Liver (tissue), 9 donors: ENCODE results near the gene RAB11FIP3. TPM values are rescaled to one million over a fixed set of nuclear protein-coding genes. Genes with fewer than 3 reads are reported as not detected.

Source experiments
- DNase-seq: peaks from one replicate; pipeline ENCODE4 v3.0.0-alpha.2; 2017; ENCODE audit warnings: low spot score
- H3K27ac ChIP-seq, 2 donors: one replicate each; pipeline ENCODE4 v1.7.0; 2013; ENCODE audit warnings: inconsistent platforms in 2 of 2, low read length in 2 of 2, control low read depth in 1 of 2, low read depth in 1 of 2, mild to moderate bottlenecking in 1 of 2
- H3K27me3 ChIP-seq, 4 donors: one replicate each; pipeline versions ENCODE4 v1.6.1 to v1.7.0; 2013; ENCODE audit warnings: low read length in 3 of 4, inconsistent platforms in 1 of 4, mild to moderate bottlenecking in 1 of 4, moderate library complexity in 1 of 4; ENCODE audit not compliant: control insufficient read depth in 4 of 4, insufficient read depth in 4 of 4
- H3K36me3 ChIP-seq, 4 donors: one replicate each; pipeline versions ENCODE4 v1.6.1 to v1.7.0; 2013; ENCODE audit warnings: low read length in 3 of 4, mild to moderate bottlenecking in 3 of 4, low read depth in 1 of 4, moderate library complexity in 1 of 4; ENCODE audit not compliant: control insufficient read depth in 4 of 4, insufficient read depth in 3 of 4
- H3K4me1 ChIP-seq, 4 donors: one replicate each; pipeline versions ENCODE4 v1.6.1 to v1.7.0; 2013; ENCODE audit warnings: low read length in 3 of 4, mild to moderate bottlenecking in 3 of 4, moderate library complexity in 1 of 4; ENCODE audit not compliant: control insufficient read depth in 4 of 4, insufficient read depth in 4 of 4
- H3K4me3 ChIP-seq, 3 donors: one replicate each; pipeline versions ENCODE4 v1.6.1 to v1.7.0; 2013; ENCODE audit warnings: low read length in 3 of 3, control low read depth in 1 of 3, low read depth in 1 of 3, mild to moderate bottlenecking in 1 of 3
- H3K9ac ChIP-seq, 2 donors: one replicate each; pipeline ENCODE4 v1.7.0; 2013; ENCODE audit warnings: low read length in 2 of 2, mild to moderate bottlenecking in 2 of 2, moderate library complexity in 2 of 2, control low read depth in 1 of 2, low read depth in 1 of 2
- H3K9me3 ChIP-seq, 4 donors: one replicate each; pipeline versions ENCODE4 v1.6.1 to v1.7.0; 2013; ENCODE audit warnings: low read length in 3 of 4; ENCODE audit not compliant: control insufficient read depth in 4 of 4
- EGR1 ChIP-seq, 2 donors: IDR thresholded peaks; 2 replicates each; pipeline ENCODE4 v1.6.1; 2016 to 2018; ENCODE audit warnings: antibody characterized with exemption in 2 of 2, low read depth in 2 of 2
- FOXA1 ChIP-seq: IDR thresholded peaks from 2 replicates; pipeline ENCODE4 v1.6.1; 2016; ENCODE audit warnings: antibody characterized with exemption
- FOXA2 ChIP-seq: IDR thresholded peaks from 2 replicates; pipeline ENCODE4 v1.6.1; 2016; ENCODE audit warnings: antibody characterized with exemption
- GABPA ChIP-seq, 2 donors: IDR thresholded peaks in 1 of 2; conservative IDR thresholded peaks in 1 of 2; 2 replicates each; pipeline ENCODE4 v1.6.1; 2016; ENCODE audit warnings: antibody characterized with exemption in 2 of 2, mild to moderate bottlenecking in 1 of 2, moderate library complexity in 1 of 2
- HNF4A ChIP-seq, 2 donors: conservative IDR thresholded peaks; 2 replicates each; pipeline ENCODE4 v1.6.1; 2016; ENCODE audit warnings: antibody characterized with exemption in 2 of 2, mild to moderate bottlenecking in 2 of 2
- HNF4G ChIP-seq: IDR thresholded peaks from 2 replicates; pipeline ENCODE4 v1.6.1; 2016; ENCODE audit warnings: antibody characterized with exemption
- JUND ChIP-seq, 2 donors: IDR thresholded peaks; 2 replicates each; pipeline ENCODE4 v1.6.1; 2016; ENCODE audit warnings: antibody characterized with exemption in 2 of 2
- NR2F2 ChIP-seq: IDR thresholded peaks from 2 replicates; pipeline ENCODE4 v1.6.1; 2016; ENCODE audit warnings: antibody characterized with exemption
- RAD21 ChIP-seq, 2 donors: IDR thresholded peaks; 2 replicates each; pipeline ENCODE4 v1.6.1; 2016; ENCODE audit warnings: antibody characterized with exemption in 2 of 2, mild to moderate bottlenecking in 2 of 2
- RXRA ChIP-seq, 2 donors: IDR thresholded peaks; 2 replicates each; pipeline ENCODE4 v1.6.1; 2017 to 2018; ENCODE audit warnings: antibody characterized with exemption in 2 of 2, mild to moderate bottlenecking in 1 of 2
- SP1 ChIP-seq: IDR thresholded peaks from 2 replicates; pipeline ENCODE4 v1.6.1; 2018; ENCODE audit warnings: antibody characterized with exemption, mild to moderate bottlenecking
- TAF1 ChIP-seq: conservative IDR thresholded peaks from 2 replicates; pipeline ENCODE4 v1.6.1; 2016; ENCODE audit warnings: antibody characterized with exemption, mild to moderate bottlenecking
- YY1 ChIP-seq: IDR thresholded peaks from 2 replicates; pipeline ENCODE4 v1.6.1; 2016; ENCODE audit warnings: antibody characterized with exemption, mild to moderate bottlenecking
- WGBS: extraction: QIAGEN DNeasy Blood & Tissue Kit; methylation state at CpG from one replicate; pipeline ENCODE4 v1.1.7; 2013; 5-methylcytosine and 5-hydroxymethylcytosine counted together
- polyA plus RNA-seq, 2 donors: library from polyadenylated mRNA; stranded (reverse) in 1 of 2; unstranded in 1 of 2; fragments of 200-250 nt in 1 of 2; fragments of >200 nt in 1 of 2; fragmentation: Nextera tagmentation in 1 of 2; extraction: Ambion mirVana in 1 of 2; gene quantifications; one replicate each; pipeline versions ENCODE4 v1.2.1 to v1.2.3, GENCODE V29; 2013 to 2015
- total RNA-seq, 2 donors: library from RNA; depleted of rRNA; stranded (reverse); fragments of >200 nt; gene quantifications; one replicate each; pipeline ENCODE4 v1.2.3, GENCODE V29; 2014
- TF ChIP-seq, protein P1 (sequence below): IDR thresholded peaks from 2 replicates; pipeline ENCODE4 v1.6.1; 2016; ENCODE audit warnings: antibody characterized with exemption
- TF ChIP-seq, protein P2 (sequence below): IDR thresholded peaks from 2 replicates; pipeline ENCODE4 v1.6.1; 2016; ENCODE audit warnings: antibody characterized with exemption
- TF ChIP-seq, protein P3 (sequence below): IDR thresholded peaks from 2 replicates; pipeline ENCODE4 v1.6.1; 2016; ENCODE audit warnings: antibody characterized with exemption
- TF ChIP-seq, protein P4 (sequence below): fragments of 150-350 bp; IDR thresholded peaks from 2 replicates; pipeline ENCODE4 v1.5.1; 2017; ENCODE audit warnings: improper control_type of control experiment, low read depth, low read length; ENCODE audit not compliant: missing input control
- TF ChIP-seq, protein P5 (sequence below): IDR thresholded peaks from 2 replicates; pipeline ENCODE4 v1.6.1; 2016; ENCODE audit warnings: antibody characterized with exemption, mild to moderate bottlenecking
- donor health status: healthy.
- donor health status: healthy.
- donor health status: healthy.
- donor health status: healthy.
- donor health status: healthy.

The RAB11FIP3 gene
- total and polyA plus RNA-seq, 4 donors = 3.5 to 29.4 (median 15.7) TPM

DNA sequence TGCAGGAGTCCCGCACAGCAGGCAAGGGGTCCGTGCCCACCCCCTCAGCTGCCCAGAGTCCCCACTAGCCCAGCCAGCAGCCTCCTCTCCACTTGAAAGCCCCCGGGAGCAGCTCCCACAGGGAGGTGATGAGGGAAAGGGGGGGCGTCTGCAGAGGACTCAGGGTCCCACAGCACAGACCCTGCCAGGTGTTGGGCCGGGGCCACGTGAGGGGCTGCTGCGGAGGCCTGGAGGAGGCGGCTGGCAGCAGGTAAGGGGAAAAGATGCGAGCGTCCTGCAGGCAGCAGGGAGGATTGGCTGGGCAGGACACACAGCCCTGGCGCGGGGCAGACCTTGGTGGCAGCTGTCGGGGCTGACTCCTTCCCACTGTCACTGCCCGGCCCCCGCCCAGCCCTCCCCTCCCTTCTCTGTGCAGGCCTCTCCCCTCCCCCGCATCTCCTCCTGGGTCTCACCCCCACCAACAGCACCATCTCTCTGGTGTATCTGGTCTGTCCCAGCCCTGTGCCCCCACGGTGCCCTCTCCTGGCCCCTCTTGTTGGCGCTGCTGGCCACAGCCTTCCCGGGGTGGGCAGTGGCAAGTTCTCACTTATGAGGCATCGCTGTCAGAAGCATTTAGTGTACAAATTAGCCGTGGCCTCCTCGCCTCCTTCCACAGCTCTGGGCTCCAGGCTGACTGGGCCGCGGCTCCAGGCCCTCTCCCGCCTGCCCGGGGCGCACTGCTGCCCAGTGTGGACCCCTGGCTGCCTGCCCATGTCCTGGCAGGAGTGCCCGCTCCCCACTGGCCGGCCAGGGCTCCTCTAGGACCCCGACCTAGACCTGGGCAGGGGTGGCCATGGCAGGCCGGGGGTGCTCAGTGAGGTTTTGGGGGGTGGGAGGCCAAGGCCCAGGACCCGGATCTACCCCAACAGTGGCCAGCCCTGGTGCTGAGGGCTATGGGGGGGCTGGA, 130.4 kb downstream of the RAB11FIP3 start:
- Histone ChIP-seq H3K27ac (no peak overlapping the region), H3K27me3 (peaks cover 0 to 5% (median under 1%) of the 10 kb centered on the region in 4 donors), H3K4me1 (peaks cover 3 to 17% (median 8%) of the 10 kb centered on the region in 4 donors), H3K9ac (no peak overlapping the region), H3K4me3 (no peak overlapping the region), H3K9me3 (no peaks in the 10 kb centered on the region), H3K36me3 (peaks cover 0 to 16% (median 8%) of the 10 kb centered on the region in 4 donors)
- DNase-seq = no peak
- WGBS = 87% methylated on average over 32 of the region's 32 CpGs
- TF ChIP-seq NR2F2 = no peak
- no peak for TF ChIP-seq RAD21 (IDR thresholded peaks at IDR 0.05)
- TF ChIP-seq, protein P1, sequence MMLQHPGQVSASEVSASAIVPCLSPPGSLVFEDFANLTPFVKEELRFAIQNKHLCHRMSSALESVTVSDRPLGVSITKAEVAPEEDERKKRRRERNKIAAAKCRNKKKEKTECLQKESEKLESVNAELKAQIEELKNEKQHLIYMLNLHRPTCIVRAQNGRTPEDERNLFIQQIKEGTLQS = no peak
- no peak for TF ChIP-seq JUND (IDR thresholded peaks at IDR 0.05)
- no peak for TF ChIP-seq YY1
- no peak for TF ChIP-seq HNF4A (conservative IDR thresholded peaks at IDR 0.05)
- TF ChIP-seq EGR1 (IDR thresholded peaks at IDR 0.05; ENCODE audit: low read depth in 2 of 2) = no peak
- TF ChIP-seq RXRA (IDR thresholded peaks at IDR 0.05) = no peak
- TF ChIP-seq, protein P2, sequence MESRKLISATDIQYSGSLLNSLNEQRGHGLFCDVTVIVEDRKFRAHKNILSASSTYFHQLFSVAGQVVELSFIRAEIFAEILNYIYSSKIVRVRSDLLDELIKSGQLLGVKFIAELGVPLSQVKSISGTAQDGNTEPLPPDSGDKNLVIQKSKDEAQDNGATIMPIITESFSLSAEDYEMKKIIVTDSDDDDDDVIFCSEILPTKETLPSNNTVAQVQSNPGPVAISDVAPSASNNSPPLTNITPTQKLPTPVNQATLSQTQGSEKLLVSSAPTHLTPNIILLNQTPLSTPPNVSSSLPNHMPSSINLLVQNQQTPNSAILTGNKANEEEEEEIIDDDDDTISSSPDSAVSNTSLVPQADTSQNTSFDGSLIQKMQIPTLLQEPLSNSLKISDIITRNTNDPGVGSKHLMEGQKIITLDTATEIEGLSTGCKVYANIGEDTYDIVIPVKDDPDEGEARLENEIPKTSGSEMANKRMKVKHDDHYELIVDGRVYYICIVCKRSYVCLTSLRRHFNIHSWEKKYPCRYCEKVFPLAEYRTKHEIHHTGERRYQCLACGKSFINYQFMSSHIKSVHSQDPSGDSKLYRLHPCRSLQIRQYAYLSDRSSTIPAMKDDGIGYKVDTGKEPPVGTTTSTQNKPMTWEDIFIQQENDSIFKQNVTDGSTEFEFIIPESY = no peak
- TF ChIP-seq, protein P3, sequence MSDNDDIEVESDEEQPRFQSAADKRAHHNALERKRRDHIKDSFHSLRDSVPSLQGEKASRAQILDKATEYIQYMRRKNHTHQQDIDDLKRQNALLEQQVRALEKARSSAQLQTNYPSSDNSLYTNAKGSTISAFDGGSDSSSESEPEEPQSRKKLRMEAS = no peak
- TF ChIP-seq TAF1 = no peak
- no peak for TF ChIP-seq HNF4G
- TF ChIP-seq, protein P4, sequence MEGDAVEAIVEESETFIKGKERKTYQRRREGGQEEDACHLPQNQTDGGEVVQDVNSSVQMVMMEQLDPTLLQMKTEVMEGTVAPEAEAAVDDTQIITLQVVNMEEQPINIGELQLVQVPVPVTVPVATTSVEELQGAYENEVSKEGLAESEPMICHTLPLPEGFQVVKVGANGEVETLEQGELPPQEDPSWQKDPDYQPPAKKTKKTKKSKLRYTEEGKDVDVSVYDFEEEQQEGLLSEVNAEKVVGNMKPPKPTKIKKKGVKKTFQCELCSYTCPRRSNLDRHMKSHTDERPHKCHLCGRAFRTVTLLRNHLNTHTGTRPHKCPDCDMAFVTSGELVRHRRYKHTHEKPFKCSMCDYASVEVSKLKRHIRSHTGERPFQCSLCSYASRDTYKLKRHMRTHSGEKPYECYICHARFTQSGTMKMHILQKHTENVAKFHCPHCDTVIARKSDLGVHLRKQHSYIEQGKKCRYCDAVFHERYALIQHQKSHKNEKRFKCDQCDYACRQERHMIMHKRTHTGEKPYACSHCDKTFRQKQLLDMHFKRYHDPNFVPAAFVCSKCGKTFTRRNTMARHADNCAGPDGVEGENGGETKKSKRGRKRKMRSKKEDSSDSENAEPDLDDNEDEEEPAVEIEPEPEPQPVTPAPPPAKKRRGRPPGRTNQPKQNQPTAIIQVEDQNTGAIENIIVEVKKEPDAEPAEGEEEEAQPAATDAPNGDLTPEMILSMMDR = no peak
- TF ChIP-seq, protein P5, sequence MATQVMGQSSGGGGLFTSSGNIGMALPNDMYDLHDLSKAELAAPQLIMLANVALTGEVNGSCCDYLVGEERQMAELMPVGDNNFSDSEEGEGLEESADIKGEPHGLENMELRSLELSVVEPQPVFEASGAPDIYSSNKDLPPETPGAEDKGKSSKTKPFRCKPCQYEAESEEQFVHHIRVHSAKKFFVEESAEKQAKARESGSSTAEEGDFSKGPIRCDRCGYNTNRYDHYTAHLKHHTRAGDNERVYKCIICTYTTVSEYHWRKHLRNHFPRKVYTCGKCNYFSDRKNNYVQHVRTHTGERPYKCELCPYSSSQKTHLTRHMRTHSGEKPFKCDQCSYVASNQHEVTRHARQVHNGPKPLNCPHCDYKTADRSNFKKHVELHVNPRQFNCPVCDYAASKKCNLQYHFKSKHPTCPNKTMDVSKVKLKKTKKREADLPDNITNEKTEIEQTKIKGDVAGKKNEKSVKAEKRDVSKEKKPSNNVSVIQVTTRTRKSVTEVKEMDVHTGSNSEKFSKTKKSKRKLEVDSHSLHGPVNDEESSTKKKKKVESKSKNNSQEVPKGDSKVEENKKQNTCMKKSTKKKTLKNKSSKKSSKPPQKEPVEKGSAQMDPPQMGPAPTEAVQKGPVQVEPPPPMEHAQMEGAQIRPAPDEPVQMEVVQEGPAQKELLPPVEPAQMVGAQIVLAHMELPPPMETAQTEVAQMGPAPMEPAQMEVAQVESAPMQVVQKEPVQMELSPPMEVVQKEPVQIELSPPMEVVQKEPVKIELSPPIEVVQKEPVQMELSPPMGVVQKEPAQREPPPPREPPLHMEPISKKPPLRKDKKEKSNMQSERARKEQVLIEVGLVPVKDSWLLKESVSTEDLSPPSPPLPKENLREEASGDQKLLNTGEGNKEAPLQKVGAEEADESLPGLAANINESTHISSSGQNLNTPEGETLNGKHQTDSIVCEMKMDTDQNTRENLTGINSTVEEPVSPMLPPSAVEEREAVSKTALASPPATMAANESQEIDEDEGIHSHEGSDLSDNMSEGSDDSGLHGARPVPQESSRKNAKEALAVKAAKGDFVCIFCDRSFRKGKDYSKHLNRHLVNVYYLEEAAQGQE = no peak
- no peak for TF ChIP-seq SP1
- no peak for TF ChIP-seq GABPA (IDR thresholded peaks at IDR 0.05 in 1 of 2, conservative IDR thresholded peaks at IDR 0.05 in 1 of 2)
- TF ChIP-seq FOXA1 = no peak
- TF ChIP-seq FOXA2 = no peak
